ENCODE measurements around the gene ADGRG2. TPM values are rescaled to one million over a fixed set of nuclear protein-coding genes. Genes with fewer than 3 reads are reported as not detected.
A peak's percentile ranks its signal among the peaks of the same experiment; 100 is the strongest.
"Not testable (repeated sequence)": the region's sequence is repeated elsewhere in the genome, so short reads cannot be mapped to it uniquely, and the experiment has no call there.

The ADGRG2 gene
- polyA plus RNA-seq, 1 donor: 1.4 TPM

DNA sequence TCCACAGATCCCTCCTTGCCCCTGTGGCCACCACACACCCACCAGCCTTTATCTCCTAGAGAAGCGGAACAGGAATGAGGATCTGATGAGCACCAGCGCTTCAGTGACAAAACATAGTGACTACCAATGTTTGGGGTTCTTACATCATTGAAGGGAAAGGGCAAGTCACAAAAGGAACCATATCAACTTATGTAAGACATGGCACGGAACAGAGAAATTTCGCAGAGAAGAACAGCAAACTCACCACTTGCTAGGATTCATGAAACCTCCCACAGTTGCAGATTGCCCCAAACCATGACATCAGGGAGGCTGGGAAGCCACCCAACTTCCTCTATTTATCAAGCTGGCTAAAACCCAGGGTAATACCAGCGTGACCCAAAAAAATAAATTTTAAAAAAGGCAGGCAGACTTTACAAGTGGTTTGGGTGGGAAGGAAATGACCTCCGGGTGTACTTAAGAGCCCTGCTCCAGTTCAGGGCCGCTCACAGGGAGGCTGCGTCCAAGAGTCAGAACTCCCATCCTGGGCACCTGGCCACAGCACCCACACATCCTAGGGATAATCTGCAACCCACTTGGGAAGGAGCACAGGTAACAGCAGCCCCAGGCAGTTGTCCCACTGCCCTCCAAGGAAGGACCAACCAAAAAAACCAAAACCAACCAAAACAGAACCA is 36.0 kb downstream of the ADGRG2 start:
- H3K4me1 ChIP-seq (ENCODE audit: control insufficient read depth, insufficient read depth, low read length): no peaks in the 10 kb centered on the region
- no peaks in the 10 kb centered on the region for H3K27me3 ChIP-seq (ENCODE audit: control insufficient read depth, insufficient read depth, low read length)
- no peak overlapping the region for H3K4me3 ChIP-seq (ENCODE audit: low read length)
- no peaks in the 10 kb centered on the region for H3K36me3 ChIP-seq (ENCODE audit: control insufficient read depth, insufficient read depth, low read length)
- H3K9me3 ChIP-seq (ENCODE audit: control insufficient read depth, low read depth, low read length): no peaks in the 10 kb centered on the region
- DNase-seq: no peak
- no CpG with 5 or more reads among the region's 8 CpGs for WGBS (ENCODE audit: insufficient coverage, low lambda C conversion rate)
- no peak overlapping the region for H3K27ac ChIP-seq (ENCODE audit: low read length)

DNA sequence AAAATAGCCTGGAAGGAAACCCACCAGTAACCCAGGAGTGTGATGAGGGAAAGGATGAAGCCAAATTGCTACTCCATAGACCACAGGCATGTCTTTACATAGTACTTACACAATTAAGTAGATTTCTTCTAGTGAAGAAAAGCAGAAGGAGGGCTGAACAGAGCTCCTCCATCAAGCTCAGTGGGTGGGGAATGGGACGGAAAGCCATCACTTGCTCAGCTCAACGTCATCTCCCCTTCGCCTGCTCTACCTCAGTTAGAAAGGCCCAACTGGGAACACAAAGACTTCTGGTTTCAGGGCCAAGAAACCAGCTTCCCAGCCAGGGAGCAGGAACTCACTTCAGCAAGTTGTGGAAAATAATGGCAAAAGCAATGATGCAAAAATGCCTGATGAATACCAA is 36.6 kb downstream of the ADGRG2 start:
- Histone ChIP-seq H3K4me3 (ENCODE audit: low read length) (no peak overlapping the region), H3K27me3 (ENCODE audit: control insufficient read depth, insufficient read depth, low read length) (no peaks in the 10 kb centered on the region), H3K4me1 (ENCODE audit: control insufficient read depth, insufficient read depth, low read length) (no peaks in the 10 kb centered on the region), H3K36me3 (ENCODE audit: control insufficient read depth, insufficient read depth, low read length) (no peaks in the 10 kb centered on the region), H3K9me3 (ENCODE audit: control insufficient read depth, low read depth, low read length) (no peaks in the 10 kb centered on the region), H3K27ac (ENCODE audit: low read length) (no peak overlapping the region)
- WGBS (ENCODE audit: insufficient coverage, low lambda C conversion rate): no CpG with 5 or more reads among the region's 3 CpGs
- DNase-seq: no peak

DNA sequence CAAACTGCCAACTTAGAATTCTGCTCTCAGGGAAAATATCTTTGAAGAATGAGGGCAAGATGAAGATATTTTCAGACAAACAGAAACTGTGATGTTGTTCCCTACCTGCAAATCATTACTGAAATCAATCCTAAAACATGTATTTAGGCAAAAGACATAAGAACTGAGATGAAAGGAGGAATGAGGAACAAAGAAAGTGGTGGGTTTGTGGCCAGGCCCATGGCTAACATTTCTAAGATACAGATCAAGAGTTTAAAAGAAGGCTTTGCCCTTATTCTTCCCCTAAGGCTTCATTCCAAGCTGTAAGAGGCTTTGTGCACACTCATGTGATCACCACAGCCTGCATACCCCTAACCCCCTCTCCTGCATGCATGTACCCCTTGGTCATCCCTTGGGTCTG is 46.5 kb downstream of the ADGRG2 start:
- Histone ChIP-seq H3K27ac (ENCODE audit: low read length) (no peak overlapping the region), H3K4me3 (ENCODE audit: low read length) (no peak overlapping the region), H3K27me3 (ENCODE audit: control insufficient read depth, insufficient read depth, low read length) (no peaks in the 10 kb centered on the region), H3K36me3 (ENCODE audit: control insufficient read depth, insufficient read depth, low read length) (no peaks in the 10 kb centered on the region), H3K9me3 (ENCODE audit: control insufficient read depth, low read depth, low read length) (no peaks in the 10 kb centered on the region), H3K4me1 (ENCODE audit: control insufficient read depth, insufficient read depth, low read length) (no peaks in the 10 kb centered on the region)
- DNase-seq: no peak

DNA sequence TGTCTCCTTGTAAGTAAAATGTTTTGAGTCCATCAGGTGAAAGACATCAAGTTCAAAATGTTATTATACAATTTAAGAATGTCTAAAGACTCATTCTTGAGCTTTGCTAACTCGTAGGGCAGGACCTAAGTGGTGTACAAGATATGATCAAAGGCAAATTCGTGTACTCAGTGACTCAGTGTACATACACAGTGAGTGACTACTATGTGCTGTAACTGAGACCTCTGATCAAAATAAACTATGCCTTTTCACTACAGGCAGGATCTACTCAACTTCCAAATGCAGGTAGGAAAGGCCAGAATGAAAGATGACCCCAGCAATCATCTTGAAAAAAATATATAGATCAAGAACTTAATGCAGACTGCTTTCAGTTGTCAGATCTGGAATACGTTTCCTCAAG is 49.9 kb downstream of the ADGRG2 start:
- H3K27ac ChIP-seq (ENCODE audit: low read length): no peak overlapping the region
- no CpG with 5 or more reads among the region's 3 CpGs for WGBS (ENCODE audit: insufficient coverage, low lambda C conversion rate)
- no peaks in the 10 kb centered on the region for H3K4me1 ChIP-seq (ENCODE audit: control insufficient read depth, insufficient read depth, low read length)
- DNase-seq: no peak
- no peak overlapping the region for H3K4me3 ChIP-seq (ENCODE audit: low read length)
- H3K9me3 ChIP-seq (ENCODE audit: control insufficient read depth, low read depth, low read length): no peaks in the 10 kb centered on the region
- no peaks in the 10 kb centered on the region for H3K36me3 ChIP-seq (ENCODE audit: control insufficient read depth, insufficient read depth, low read length)
- no peaks in the 10 kb centered on the region for H3K27me3 ChIP-seq (ENCODE audit: control insufficient read depth, insufficient read depth, low read length)

DNA sequence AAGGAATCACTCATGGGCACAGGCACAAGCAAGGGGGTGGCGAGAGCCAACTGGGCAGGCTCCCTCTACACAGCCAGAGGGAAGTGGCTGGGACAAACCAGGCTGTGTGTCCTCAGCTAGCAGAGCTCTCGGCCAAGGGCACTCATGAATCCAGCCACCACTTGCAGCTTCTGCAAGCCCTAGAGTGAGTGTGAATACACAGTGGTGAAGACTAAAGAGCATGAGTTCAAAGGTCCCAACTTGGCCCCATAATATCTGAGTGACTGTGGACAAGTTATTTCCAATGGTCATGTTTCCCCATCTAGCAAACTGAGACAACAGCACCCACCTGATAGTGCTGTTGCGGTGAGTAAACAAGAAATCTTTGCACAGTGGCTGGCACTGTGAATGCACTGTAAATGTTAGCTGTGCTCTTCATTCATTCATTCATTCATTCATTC is 51.7 kb downstream of the ADGRG2 start:
- DNase-seq: no peak
- Histone ChIP-seq H3K27ac (ENCODE audit: low read length) (no peak overlapping the region), H3K4me1 (ENCODE audit: control insufficient read depth, insufficient read depth, low read length) (no peaks in the 10 kb centered on the region), H3K9me3 (ENCODE audit: control insufficient read depth, low read depth, low read length) (no peaks in the 10 kb centered on the region), H3K36me3 (ENCODE audit: control insufficient read depth, insufficient read depth, low read length) (no peaks in the 10 kb centered on the region), H3K27me3 (ENCODE audit: control insufficient read depth, insufficient read depth, low read length) (no peaks in the 10 kb centered on the region), H3K4me3 (ENCODE audit: low read length) (no peak overlapping the region)
- no CpG with 5 or more reads among the region's 3 CpGs for WGBS (ENCODE audit: insufficient coverage, low lambda C conversion rate)

DNA sequence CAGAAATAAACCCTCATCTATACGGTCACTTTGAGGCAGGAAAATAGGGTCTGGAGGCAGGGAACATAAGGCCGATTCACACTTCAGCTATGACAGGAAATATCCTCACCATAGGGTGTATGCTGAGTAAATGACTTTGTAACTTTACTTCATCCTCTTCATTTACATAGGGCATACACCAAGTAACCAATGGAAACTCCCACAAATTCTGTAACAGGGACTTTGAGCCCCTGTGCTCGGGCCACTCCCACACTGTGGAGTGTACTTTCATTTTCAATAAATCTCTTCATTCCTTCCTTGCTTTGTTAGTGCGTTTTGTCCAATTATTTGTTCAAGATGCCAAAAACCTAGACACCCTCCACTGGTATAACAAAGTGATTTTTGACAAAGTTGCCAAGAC is 55.3 kb downstream of the ADGRG2 start:
- peak in 1 of 2 donors; percentile 3 for DNase-seq

DNA sequence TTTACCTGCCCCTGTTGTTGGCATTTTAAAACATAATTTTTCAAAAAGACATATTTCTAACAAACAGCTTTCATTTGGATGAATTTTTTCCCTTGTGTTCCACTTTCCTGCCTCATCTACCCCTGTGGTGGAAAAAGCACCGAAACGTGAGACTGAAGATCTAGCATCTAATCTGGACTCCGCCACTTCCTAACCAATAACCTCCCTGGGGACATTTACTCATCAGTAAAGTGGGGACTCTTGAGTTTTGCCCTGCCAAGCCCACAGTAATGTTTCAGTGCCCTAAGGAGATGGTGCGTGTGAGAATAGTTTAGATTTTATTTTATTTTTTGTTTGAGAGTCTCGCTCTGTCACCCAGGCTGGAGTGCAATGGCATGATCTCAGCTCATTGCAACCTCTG is 56.7 kb downstream of the ADGRG2 start:
- Histone ChIP-seq H3K4me3 (ENCODE audit: low read length) (no peak overlapping the region), H3K27ac (ENCODE audit: low read length) (no peak overlapping the region), H3K9me3 (ENCODE audit: control insufficient read depth, low read depth, low read length) (no peaks in the 10 kb centered on the region), H3K36me3 (ENCODE audit: control insufficient read depth, insufficient read depth, low read length) (no peaks in the 10 kb centered on the region), H3K4me1 (ENCODE audit: control insufficient read depth, insufficient read depth, low read length) (no peaks in the 10 kb centered on the region), H3K27me3 (ENCODE audit: control insufficient read depth, insufficient read depth, low read length) (no peaks in the 10 kb centered on the region)
- WGBS (ENCODE audit: insufficient coverage, low lambda C conversion rate): no CpG with 5 or more reads among the region's 5 CpGs
- no peak for DNase-seq

More for the DNA sequence above, 55.3 kb downstream of the ADGRG2 start:
- H3K9me3 ChIP-seq (ENCODE audit: control insufficient read depth, low read depth, low read length); H3K4me1 ChIP-seq (ENCODE audit: control insufficient read depth, insufficient read depth, low read length); H3K27me3 ChIP-seq (ENCODE audit: control insufficient read depth, insufficient read depth, low read length); H3K36me3 ChIP-seq (ENCODE audit: control insufficient read depth, insufficient read depth, low read length); H3K4me3 ChIP-seq (ENCODE audit: low read length); H3K27ac ChIP-seq (ENCODE audit: low read length): not testable (repeated sequence)
- no CpG with 5 or more reads among the region's 4 CpGs for WGBS (ENCODE audit: insufficient coverage, low lambda C conversion rate)

DNA sequence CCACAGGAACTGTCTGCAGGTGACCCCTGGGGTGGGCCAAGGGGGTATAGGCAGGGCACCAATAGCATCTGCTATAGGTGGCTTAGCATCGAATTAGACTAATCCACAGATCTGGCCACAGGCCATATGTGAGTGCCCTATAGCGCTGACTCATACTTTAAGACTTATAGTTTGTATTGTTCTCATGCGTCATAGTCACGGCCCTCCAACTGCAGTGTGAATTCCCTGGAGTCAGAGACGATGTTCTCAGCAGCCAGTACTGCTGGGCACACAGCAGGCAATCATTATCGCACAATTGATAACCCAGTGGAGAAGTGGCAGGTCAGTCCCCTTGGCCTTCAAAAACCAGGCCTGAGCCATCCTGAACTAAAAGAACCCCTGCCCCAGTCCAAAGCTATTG is 58.1 kb downstream of the ADGRG2 start:
- Histone ChIP-seq H3K36me3 (ENCODE audit: control insufficient read depth, insufficient read depth, low read length) (no peaks in the 10 kb centered on the region), H3K4me1 (ENCODE audit: control insufficient read depth, insufficient read depth, low read length) (no peaks in the 10 kb centered on the region), H3K27me3 (ENCODE audit: control insufficient read depth, insufficient read depth, low read length) (no peaks in the 10 kb centered on the region), H3K27ac (ENCODE audit: low read length) (no peak overlapping the region), H3K4me3 (ENCODE audit: low read length) (no peak overlapping the region), H3K9me3 (ENCODE audit: control insufficient read depth, low read depth, low read length) (no peaks in the 10 kb centered on the region)
- no CpG with 5 or more reads among the region's 6 CpGs for WGBS (ENCODE audit: insufficient coverage, low lambda C conversion rate)
- no peak for DNase-seq

DNA sequence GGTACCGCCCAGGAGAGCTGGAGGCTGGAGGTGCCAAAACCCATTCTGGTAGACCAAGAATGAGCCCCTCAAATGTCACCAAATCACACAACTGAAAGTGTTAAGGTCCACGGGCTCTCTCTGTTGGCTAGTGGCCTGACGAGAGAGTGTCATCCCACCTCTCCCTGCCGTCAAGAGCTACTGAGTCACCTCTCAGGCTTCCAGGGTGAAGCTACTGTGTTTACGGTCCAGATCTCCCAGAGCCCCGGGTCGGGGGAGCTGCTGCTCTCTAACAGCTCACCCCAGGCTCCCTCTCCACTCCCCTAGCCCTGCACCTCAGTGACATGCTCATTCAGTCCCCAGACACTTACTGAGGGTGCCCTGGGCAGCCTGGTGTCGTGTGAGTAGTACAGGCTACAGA is 59.2 kb downstream of the ADGRG2 start:
- no peaks in the 10 kb centered on the region for H3K27me3 ChIP-seq (ENCODE audit: control insufficient read depth, insufficient read depth, low read length)
- H3K9me3 ChIP-seq (ENCODE audit: control insufficient read depth, low read depth, low read length): no peaks in the 10 kb centered on the region
- DNase-seq: no peak
- H3K27ac ChIP-seq (ENCODE audit: low read length): no peak overlapping the region
- H3K4me1 ChIP-seq (ENCODE audit: control insufficient read depth, insufficient read depth, low read length): no peaks in the 10 kb centered on the region
- no peaks in the 10 kb centered on the region for H3K36me3 ChIP-seq (ENCODE audit: control insufficient read depth, insufficient read depth, low read length)
- WGBS (ENCODE audit: insufficient coverage, low lambda C conversion rate): no CpG with 5 or more reads among the region's 8 CpGs
- H3K4me3 ChIP-seq (ENCODE audit: low read length): no peak overlapping the region

DNA sequence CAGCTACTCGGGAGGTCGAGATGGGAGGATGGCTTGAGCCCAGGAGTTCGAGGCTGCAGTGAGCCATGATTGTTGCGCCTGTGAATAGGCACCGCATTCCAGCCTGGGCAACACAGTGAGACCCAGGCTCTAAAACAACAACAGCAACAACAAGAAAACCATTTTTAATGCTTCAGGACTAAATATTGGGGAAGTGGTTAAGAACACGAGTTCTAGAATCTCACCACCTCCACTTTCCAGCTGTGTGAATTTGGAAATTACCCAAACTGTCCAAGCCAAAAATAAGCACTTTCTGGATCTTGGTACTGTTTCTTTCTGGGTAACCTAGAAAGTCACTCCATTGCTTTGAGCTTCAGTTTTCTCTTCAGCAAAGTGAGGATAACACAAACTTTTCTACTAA is 63.2 kb downstream of the ADGRG2 start:
- WGBS (ENCODE audit: insufficient coverage, low lambda C conversion rate): no CpG with 5 or more reads among the region's 6 CpGs
- Histone ChIP-seq H3K36me3 (ENCODE audit: control insufficient read depth, insufficient read depth, low read length) (no peaks in the 10 kb centered on the region), H3K4me3 (ENCODE audit: low read length) (no peak overlapping the region), H3K27me3 (ENCODE audit: control insufficient read depth, insufficient read depth, low read length) (no peaks in the 10 kb centered on the region), H3K27ac (ENCODE audit: low read length) (no peak overlapping the region), H3K9me3 (ENCODE audit: control insufficient read depth, low read depth, low read length) (no peaks in the 10 kb centered on the region), H3K4me1 (ENCODE audit: control insufficient read depth, insufficient read depth, low read length) (no peaks in the 10 kb centered on the region)
- DNase-seq: no peak

DNA sequence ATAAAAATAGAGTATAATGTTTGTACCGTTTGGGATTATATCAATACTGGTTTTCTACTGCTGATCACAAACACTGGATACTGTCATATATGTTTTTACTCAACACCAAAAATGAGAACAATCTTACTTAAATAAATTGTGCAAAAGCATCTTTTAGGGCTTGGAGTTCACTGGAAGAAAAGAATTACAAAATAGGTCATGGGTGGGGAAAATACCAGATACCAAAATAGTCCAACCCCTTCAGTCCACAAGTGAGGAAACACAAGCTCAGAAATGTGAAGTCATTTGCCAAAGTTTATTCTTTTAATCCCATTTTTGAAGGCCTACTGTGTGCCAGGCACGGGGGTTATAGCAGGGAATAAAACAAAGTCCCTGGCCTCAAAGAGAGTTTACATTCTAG is 64.4 kb downstream of the ADGRG2 start:
- WGBS (ENCODE audit: insufficient coverage, low lambda C conversion rate): no CpG with 5 or more reads among the region's 2 CpGs
- Histone ChIP-seq H3K4me3 (ENCODE audit: low read length) (no peak overlapping the region), H3K27ac (ENCODE audit: low read length) (no peak overlapping the region), H3K4me1 (ENCODE audit: control insufficient read depth, insufficient read depth, low read length) (no peaks in the 10 kb centered on the region), H3K9me3 (ENCODE audit: control insufficient read depth, low read depth, low read length) (no peaks in the 10 kb centered on the region), H3K27me3 (ENCODE audit: control insufficient read depth, insufficient read depth, low read length) (no peaks in the 10 kb centered on the region), H3K36me3 (ENCODE audit: control insufficient read depth, insufficient read depth, low read length) (no peaks in the 10 kb centered on the region)
- DNase-seq: no peak

Measured in large intestine (tissue), 3 donors.